Neuron (in vitro differentiated cells): ENCODE data around the gene USP28.
"Not testable (repeated sequence)": the region's sequence is repeated elsewhere in the genome, so short reads cannot be mapped to it uniquely, and the experiment has no call there.

ENCODE experiments used
- H2AFZ ChIP-seq: one replicate; pipeline ENCODE4 v1.6.1; 2013; ENCODE audit warnings: low read depth, mild to moderate bottlenecking, inconsistent platforms, low read length, moderate library complexity
- H3K27me3 ChIP-seq: one replicate; pipeline ENCODE4 v1.6.1; 2013; ENCODE audit warnings: low read length; ENCODE audit not compliant: insufficient read depth
- H3K36me3 ChIP-seq: one replicate; pipeline ENCODE4 v1.6.1; 2013; ENCODE audit warnings: low read length; ENCODE audit not compliant: insufficient read depth
- H3K4me1 ChIP-seq: one replicate; pipeline ENCODE4 v1.6.1; 2013; ENCODE audit warnings: low read length; ENCODE audit not compliant: insufficient read depth
- H3K4me3 ChIP-seq: 2 replicates; pipeline ENCODE4 v1.5.1; 2013; ENCODE audit warnings: mild to moderate bottlenecking, low read length, moderate library complexity
- H3K9me3 ChIP-seq: one replicate; pipeline ENCODE4 v1.6.1; 2013; ENCODE audit warnings: low read length

Gene USP28

GRCh38 chr11:113771964-113772363 is 103.4 kb downstream of the USP28 start:
- Histone ChIP-seq H3K4me1 (peaks cover 8% of the 10 kb centered on the region), H2AFZ (no peak overlapping the region), H3K27me3 (no peaks in the 10 kb centered on the region), H3K4me3 (peak overlapping the region; percentile 35), H3K36me3 (peaks cover 33% of the 10 kb centered on the region), H3K9me3 (peaks cover 3% of the 10 kb centered on the region)

DNA sequence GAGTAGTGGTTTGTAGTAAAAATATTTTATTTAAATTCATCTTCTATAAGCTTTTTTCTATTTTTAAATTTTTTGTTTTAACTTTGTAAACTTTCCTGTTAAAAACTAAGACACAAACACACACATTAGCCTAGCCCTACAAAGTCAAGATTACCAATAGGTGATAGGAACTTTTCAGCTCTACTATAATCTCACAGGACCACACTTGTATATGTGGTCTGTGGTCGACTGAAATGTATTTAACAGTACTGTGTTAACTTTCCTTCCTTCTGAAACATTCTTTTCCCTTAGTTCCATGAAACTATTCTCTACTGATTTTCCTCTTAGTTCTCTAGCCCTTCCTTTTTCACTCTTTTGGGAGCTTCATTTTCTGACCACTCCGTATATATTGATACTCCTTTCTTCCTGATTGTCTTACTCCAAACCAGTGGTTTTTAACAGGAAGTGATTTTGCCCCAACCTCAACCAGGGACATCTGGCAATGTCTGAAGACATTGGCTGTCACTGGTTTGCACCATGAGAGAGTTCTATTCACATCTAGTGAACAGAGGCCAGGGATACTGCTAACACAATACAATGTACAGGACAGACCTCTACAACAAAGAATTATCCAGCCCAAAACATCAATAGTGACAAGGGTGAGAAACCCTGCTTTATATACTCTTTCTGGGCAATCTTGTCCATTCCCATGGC is 110.7 kb downstream of the USP28 start:
- H3K4me3 ChIP-seq = no peak overlapping the region
- peaks cover 58% of the 10 kb centered on the region for H3K36me3 ChIP-seq
- no peak overlapping the region for H2AFZ ChIP-seq
- no peaks in the 10 kb centered on the region for H3K4me1 ChIP-seq
- peaks cover 9% of the 10 kb centered on the region for H3K9me3 ChIP-seq
- H3K27me3 ChIP-seq = no peaks in the 10 kb centered on the region

DNA sequence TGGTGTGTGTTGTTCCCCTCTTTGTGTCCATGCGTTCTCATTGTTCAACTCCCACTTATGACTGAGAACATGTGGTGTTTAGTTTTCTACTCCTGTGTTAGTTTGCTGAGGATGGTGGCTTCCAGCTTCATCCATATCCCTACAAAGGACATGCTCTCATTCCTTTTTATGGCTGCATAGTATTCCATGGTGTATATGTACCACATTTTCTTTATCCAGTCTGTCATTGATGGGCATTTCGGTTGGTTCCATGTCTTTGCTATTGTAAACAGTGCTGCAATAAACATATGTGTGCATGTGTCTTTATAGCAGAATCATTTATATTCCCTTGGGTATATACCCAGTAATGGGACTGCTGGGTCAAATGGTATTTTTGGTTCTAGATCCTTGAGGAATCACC is 112.3 kb downstream of the USP28 start:
- not testable (repeated sequence) for H3K4me1 ChIP-seq, H2AFZ ChIP-seq, H3K27me3 ChIP-seq, H3K4me3 ChIP-seq, H3K9me3 ChIP-seq
- H3K36me3 ChIP-seq = peaks cover 59% of the 10 kb centered on the region

- H3K4me1 ChIP-seq = no peaks in the 10 kb centered on the region
- no peak overlapping the region for H2AFZ ChIP-seq
- no peak overlapping the region for H3K4me3 ChIP-seq
- no peaks in the 10 kb centered on the region for H3K27me3 ChIP-seq
- peaks cover 63% of the 10 kb centered on the region for H3K36me3 ChIP-seq
- peaks cover 13% of the 10 kb centered on the region for H3K9me3 ChIP-seq
These were observed 115.1 kb downstream of the USP28 start for GRCh38 chr11:113760241-113760640.

GRCh38 chr11:113752932-113753331 is 122.4 kb downstream of the USP28 start:
- Histone ChIP-seq H3K27me3 (no peaks in the 10 kb centered on the region), H3K9me3 (peaks cover 10% of the 10 kb centered on the region), H3K4me3 (no peak overlapping the region), H3K4me1 (no peaks in the 10 kb centered on the region), H3K36me3 (peaks cover 54% of the 10 kb centered on the region), H2AFZ (no peak overlapping the region)
